HCT116 (cell line): ENCODE data around the gene FEM1B.

Experiments used
- CEBPB ChIP-seq: IDR thresholded peaks from 2 replicates; pipeline ENCODE4 v1.6.1; 2012; ENCODE audit warnings: low read depth
- RAD21 ChIP-seq: IDR thresholded peaks from 2 replicates; pipeline ENCODE4 v1.6.1; 2012; ENCODE audit warnings: low read depth, mild to moderate bottlenecking
- TF ChIP-seq, protein P1 (sequence below), 3 experiments: fragments of 200-600 bp in 1 of 3; sonication (generic) in 1 of 3; IDR thresholded peaks in 2 of 3; conservative IDR thresholded peaks in 1 of 3; 2 replicates each; pipeline ENCODE4 v1.5.1; 2012 to 2017; ENCODE audit warnings: low read depth in 2 of 3, low read length in 2 of 3, antibody characterized with exemption in 1 of 3, borderline replicate concordance in 1 of 3, control low read depth in 1 of 3, mild to moderate bottlenecking in 1 of 3, mixed read lengths in 1 of 3, mixed run types in 1 of 3, moderate library complexity in 1 of 3; ENCODE audit not compliant: insufficient read depth in 1 of 3

DNA sequence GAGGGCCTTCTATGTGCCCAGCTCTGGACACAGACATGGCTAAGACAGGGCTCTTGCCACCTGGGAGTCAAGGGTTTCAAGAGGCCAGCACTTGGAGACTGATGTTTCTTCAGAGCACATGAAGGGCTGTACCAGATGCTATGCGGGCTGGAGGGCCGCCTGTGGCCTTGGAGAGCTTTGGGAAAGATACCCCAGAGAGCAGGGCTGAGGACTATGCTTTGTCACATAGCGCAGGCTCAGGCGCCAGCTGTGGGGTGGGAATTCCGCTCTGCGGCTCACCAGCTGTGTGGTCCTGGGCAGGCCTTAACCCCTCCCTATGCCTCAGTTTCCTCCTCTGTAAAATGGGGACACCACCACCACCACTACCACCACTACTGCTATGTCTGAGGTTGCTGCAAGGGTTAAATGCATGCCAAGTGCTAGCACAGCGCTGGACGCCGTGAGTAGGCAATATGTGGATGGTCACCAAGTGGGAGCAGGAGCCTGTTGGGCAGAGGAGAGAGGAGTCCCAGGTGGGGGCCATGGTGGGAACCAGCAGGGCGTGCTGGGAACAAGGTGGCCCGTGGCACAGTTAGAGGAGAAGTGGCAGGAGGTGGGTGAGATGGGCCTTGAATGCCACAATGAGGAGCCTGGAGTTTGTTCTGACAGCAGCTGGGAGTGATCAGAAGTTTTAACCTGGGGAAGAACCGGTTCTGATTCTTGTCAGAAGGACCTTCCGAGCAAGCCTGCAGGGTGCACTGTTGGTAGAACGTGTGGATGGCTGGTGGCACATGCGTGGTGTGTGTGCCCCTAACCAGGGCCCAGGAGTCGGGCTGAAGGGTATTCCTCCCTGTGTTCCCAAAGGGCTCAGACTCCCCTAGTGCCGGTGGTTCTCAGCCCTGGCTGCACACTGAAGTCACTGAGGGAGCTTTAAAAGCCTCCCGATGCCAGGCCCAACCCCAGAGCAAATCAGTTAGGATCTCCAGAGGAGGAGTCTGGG, 41.7 kb downstream of the FEM1B start:
- TF ChIP-seq CEBPB: no peak
- TF ChIP-seq, protein P1, sequence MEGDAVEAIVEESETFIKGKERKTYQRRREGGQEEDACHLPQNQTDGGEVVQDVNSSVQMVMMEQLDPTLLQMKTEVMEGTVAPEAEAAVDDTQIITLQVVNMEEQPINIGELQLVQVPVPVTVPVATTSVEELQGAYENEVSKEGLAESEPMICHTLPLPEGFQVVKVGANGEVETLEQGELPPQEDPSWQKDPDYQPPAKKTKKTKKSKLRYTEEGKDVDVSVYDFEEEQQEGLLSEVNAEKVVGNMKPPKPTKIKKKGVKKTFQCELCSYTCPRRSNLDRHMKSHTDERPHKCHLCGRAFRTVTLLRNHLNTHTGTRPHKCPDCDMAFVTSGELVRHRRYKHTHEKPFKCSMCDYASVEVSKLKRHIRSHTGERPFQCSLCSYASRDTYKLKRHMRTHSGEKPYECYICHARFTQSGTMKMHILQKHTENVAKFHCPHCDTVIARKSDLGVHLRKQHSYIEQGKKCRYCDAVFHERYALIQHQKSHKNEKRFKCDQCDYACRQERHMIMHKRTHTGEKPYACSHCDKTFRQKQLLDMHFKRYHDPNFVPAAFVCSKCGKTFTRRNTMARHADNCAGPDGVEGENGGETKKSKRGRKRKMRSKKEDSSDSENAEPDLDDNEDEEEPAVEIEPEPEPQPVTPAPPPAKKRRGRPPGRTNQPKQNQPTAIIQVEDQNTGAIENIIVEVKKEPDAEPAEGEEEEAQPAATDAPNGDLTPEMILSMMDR (IDR thresholded peaks at IDR 0.05 in 2 of 3, conservative IDR thresholded peaks at IDR 0.05 in 1 of 3; ENCODE audit: borderline replicate concordance in 1 of 3, insufficient read depth in 1 of 3, low read depth in 2 of 3, low read length in 2 of 3): no peak
- TF ChIP-seq RAD21: no peak
